ENCODE measurements around the gene MS4A3.
"Not testable (repeated sequence)": the region's sequence is repeated elsewhere in the genome, so short reads cannot be mapped to it uniquely, and the experiment has no call there.

MS4A3 gene

DNA sequence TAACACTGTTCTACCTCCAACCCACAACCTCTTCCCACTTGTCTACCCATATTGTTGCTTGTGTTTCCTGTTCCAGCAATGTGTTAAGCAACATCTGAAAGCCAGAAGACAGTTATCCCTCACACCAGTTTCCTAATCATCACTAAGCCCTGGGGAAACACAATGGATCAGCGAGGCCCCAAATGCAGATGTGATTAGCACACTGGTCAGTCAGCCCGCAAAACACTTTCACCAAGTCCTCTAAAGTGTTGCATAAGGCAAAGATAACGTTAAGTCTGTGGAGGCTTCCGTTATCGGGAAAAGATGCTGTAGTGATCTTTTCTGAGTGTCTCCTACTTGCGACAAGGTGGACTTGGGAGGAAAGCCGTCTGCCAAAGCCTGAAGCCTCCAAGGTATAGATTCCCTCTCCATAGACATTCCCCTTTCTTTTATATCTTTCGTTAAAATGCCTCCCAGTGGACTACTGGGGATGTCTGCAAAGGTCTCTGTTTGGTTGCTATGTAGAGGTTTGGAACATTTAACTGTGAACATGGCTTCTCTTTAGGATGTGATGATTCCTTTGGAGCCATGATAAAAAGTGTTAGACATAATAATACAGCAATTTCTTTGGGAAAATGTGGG is at the start of gene MS4A3:
TSS of gene MS4A3 (plus strand) at position 317 of the 621 bp plus-strand sequence. CDS start 4,496 bp downstream, outside the sequence.
- DNase-seq, result no peak

- no peak for DNase-seq
Measured at GRCh38 chr11:60016881-60017280, 39.6 kb upstream of the MS4A3 start, which contains the start of gene OOSP4B. OOSP4B (plus strand) TSS chr11:60017181.

GRCh38 chr11:60018058-60018457 is 38.4 kb upstream of the MS4A3 start:
- no peak for DNase-seq

DNA sequence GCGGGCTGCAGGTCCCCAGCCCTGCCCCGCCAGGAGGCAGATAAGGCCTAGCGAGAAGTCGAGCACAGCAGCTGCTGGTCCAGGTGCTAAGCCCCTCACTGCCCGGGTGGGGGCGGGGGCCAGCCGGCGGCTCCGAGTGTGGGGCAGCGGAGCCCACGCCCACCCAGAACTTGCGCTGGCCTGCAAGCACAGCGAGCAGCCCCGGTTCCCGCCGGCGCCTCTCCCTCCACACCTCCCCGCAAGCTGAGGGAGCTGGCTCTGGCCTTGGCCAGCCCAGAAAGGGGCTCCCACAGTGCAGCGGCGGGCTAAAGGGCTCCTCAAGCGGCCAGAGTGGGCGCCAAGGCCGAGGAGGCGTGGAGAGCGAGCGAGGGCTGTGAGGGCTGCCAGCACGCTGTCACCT is 36.1 kb upstream of the MS4A3 start:
- not testable (repeated sequence) for DNase-seq

GRCh38 chr11:60029015-60029632 is 27.3 kb upstream of the MS4A3 start:
- no peak for DNase-seq

GRCh38 chr11:60040109-60040508 is 16.4 kb upstream of the MS4A3 start, which contains the start of gene OOSP2:
OOSP2 (plus strand) TSS chr11:60040409; CDS start chr11:60040460, 51 bp downstream.
- DNase-seq, result no peak

DNA sequence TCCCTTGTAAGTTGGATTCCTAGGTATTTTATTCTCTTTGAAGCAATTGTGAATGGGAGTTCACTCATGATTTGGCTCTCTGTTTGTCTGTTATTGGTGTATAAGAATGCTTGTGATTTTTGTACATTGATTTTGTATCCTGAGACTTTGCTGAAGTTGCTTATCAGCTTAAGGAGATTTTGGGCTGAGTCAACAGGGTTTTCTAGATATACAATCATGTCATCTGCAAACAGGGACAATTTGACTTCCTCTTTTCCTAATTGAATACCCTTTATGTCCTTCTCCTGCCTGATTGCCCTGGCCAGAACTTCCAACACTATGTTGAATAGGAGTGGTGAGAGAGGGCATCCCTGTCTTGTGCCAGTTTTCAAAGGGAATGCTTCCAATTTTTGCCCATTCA is 6.0 kb upstream of the MS4A3 start:
- not testable (repeated sequence) for DNase-seq

DNA sequence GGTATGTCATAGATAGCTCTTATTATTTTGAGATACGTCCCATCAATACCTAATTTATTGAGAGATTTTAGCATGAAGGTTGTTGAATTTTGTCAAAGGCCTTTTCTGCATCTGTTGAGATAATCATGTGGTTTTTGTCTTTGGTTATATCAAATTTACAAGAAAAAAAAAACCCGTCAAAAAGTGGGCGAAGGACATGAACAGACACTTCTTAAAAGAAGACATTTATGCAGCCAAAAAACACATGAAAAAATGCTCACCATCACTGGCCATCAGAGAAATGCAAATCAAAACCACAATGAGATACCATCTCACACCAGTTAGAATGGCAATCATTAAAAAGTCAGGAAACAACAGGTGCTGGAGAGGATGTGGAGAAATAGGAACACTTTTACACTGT is 5.6 kb upstream of the MS4A3 start:
- not testable (repeated sequence) for DNase-seq

- no peak for DNase-seq
Measured at GRCh38 chr11:60059052-60059451, 2.6 kb downstream of the MS4A3 start.

DNA sequence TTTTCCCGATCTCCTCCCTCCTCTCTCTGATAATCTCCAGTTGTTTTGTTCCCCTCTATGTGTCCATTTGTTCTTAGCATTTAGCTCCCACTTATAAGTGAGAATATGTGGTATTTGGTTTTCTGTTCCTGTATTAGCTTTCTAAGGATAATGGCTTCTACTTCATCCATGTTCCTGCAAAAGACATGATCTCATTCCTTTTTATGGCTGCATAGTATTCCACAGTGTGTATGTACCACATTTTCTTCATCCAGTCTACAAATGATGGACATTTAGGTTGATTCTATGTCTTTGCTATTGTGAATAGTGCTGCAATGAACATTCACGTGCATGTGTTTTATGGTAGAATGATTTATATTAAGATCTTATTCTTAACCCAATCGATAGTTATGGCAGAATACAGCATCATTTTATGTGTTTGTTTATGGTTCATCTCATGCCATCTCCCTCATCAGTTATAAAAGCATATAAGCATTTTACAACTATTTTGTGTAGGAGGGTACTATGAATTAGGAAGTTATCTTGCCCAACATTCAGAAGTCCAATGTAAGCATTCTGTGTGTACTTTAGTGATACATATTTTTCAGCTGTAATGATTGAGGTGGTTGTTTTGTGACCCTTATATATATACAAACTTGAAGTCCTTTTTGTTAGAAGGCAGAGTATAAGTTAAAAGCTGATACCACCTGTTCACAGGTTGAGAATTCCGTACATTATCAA is 3.2 kb downstream of the MS4A3 start:
- DNase-seq, result no peak

DNA sequence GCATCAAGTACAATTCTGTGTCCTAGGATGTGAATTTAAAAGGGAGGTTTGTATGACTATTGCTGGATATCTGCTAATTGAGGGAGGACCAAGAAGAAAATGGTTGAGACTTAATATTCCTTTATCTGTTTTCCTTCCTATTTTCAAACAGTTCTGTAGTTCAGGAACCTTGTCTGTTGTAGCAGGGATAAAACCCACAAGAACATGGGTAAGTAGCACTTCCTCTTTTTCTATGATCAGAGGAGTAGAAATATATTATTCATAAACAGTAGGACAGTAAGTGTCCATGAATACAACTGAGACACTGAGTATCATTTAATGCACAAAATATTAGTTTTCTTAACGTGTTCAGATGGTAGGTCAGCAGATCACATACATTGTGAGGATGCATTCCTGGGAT is 7.6 kb downstream of the MS4A3 start:
- DNase-seq, result no peak

DNA sequence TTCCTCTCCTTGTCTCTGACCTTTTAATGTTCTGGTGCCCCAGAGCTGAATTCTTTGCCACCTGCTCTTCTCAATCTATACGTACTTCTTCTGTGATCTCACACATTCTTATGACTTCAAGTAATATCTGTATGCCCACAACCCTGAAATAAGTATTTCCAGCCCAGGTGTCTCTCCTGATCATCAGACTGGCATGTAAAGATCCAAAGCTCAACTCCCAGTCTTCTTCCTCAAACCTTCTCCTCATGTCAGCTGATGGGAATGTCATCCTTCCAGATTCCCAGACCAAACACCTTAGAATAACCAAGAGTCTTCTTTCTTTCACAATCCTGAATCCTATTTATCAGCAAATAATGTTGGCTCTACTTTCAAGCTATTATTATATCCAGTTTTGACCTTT is 9.3 kb downstream of the MS4A3 start:
- no peak for DNase-seq

- DNase-seq, result no peak
Measured at GRCh38 chr11:60069450-60069849, 13.0 kb downstream of the MS4A3 start.

GRCh38 chr11:60071644-60072043 is 15.2 kb downstream of the MS4A3 start:
- not testable (repeated sequence) for DNase-seq

- no peak for DNase-seq
Measured at GRCh38 chr11:60077216-60077817, 20.9 kb downstream of the MS4A3 start.

- no peak for DNase-seq
Measured at GRCh38 chr11:60077981-60078380, 21.5 kb downstream of the MS4A3 start.

DNA sequence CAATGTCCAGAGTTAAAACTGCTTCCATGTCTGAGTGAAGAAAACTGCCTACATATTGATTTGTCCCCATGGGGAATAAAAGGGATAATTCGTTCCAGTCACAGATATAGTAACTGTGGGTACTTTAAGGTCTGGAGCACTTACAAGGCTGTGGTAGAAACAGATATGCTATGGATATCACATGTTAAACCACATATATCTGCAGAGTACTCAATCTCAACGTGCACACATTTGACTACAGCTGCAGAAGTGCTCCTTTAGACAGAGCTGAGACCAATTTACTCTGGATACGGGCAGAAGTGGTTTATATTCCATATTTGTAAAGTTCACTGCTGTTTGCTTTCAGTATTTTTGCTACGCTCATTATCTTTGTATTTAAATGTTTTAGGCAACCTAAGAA is 22.3 kb downstream of the MS4A3 start:
- DNase-seq, result no peak

GRCh38 chr11:60080535-60080934 is 24.1 kb downstream of the MS4A3 start:
- DNase-seq, result no peak

- peak; percentile 47 for DNase-seq
Measured at GRCh38 chr11:60084631-60085273, 28.3 kb downstream of the MS4A3 start.

DNA sequence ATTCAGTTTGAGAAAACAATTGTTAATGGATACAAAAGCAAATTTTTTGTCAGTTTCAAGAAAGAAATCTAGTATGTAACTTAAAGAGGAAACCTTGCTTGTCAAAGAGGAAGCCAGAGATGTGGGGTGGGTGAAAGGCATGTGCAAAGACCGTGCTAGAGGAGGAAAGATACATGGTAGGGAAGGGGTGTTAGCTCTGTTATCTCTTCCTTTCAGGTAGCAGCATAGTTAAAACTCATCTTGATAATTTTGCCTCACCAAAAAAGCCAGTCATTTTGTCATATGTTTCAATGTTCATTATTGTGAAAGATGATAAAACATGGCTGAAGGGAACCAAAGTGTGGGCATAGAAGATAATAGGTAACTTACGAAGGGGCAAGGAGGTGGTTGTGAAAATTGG is 29.4 kb downstream of the MS4A3 start:
- no peak for DNase-seq

DNA sequence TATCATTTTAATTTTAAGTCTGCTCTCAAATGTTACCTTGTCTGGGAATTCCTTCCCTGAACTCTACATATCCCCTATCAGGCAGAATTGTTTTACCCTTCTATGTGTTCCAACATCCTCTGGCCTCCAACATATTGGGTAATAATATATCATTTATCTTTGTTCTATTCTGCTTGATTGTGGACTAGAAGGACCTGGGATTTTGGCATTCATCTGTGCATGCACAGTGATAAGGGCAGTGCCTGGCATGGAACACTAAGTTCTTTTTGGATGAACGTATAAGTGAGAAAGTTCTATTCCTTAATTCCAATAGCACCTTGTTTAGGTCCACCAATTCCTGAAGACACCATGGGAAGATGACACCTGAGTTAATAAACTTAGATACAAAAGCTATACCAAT is 30.8 kb downstream of the MS4A3 start:
- no peak for DNase-seq

DNA sequence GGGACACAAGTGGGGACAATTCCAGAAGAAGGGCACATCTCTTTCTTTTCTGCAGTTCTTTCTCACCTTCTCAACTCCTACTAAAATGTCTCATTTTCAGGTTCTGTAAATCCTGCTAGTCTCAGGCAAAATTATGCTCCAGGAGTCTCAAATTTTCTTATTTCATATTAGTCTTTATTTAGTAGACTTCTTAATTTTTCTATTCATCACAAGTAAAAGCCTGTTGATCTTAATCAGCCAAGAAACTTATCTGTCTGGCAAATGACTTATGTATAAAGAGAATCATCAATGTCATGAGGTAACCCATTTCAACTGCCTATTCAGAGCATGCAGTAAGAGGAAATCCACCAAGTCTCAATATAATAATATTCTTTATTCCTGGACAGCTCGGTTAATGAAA is 31.9 kb downstream of the MS4A3 start, which contains the start of gene MS4A2:
TSS of gene MS4A2 (plus strand) at position 301 of the 400 bp plus-strand sequence. CDS start 102 bp downstream, outside the sequence.
- no peak for DNase-seq

Data from NCI-H774 (cell line).